Fibroblast of mammary gland (primary cell): ENCODE results near the gene GAP43.

ENCODE experiments used
- DNase-seq: peaks from one replicate; pipeline ENCODE4 v3.0.0-alpha.2; 2010; ENCODE audit warnings: low read depth
- H3K4me3 ChIP-seq: 2 replicates; pipeline ENCODE4 v1.5.1; 2011; ENCODE audit warnings: low read depth, mild to moderate bottlenecking, low read length, moderate library complexity; ENCODE audit not compliant: control insufficient read depth
- CTCF ChIP-seq: conservative IDR thresholded peaks from 2 replicates; pipeline ENCODE4 v1.5.1; 2011; ENCODE audit warnings: low read depth, low read length, inconsistent platforms; ENCODE audit not compliant: control insufficient read depth, insufficient read depth

The GAP43 gene

GRCh38 chr3:115658337-115659181, 35.2 kb downstream of the GAP43 start:
- peak; percentile 84 for DNase-seq
- TF ChIP-seq CTCF, result no peak
- H3K4me3 ChIP-seq, result peak overlapping the region; percentile 54

GRCh38 chr3:115659253-115660220, 36.2 kb downstream of the GAP43 start:
- DNase-seq, result peak; percentile 12
- no peak overlapping the region for H3K4me3 ChIP-seq
- TF ChIP-seq CTCF, result no peak

- no peak for DNase-seq
- H3K4me3 ChIP-seq, result no peak overlapping the region
- TF ChIP-seq CTCF, result no peak
Observed at GRCh38 chr3:115660646-115661337, 37.5 kb downstream of the GAP43 start.

- TF ChIP-seq CTCF, result no peak
- no peak overlapping the region for H3K4me3 ChIP-seq
- DNase-seq, result no peak
Observed at GRCh38 chr3:115662356-115662755, 39.0 kb downstream of the GAP43 start.

GRCh38 chr3:115663414-115663813, 40.1 kb downstream of the GAP43 start:
- no peak for TF ChIP-seq CTCF
- no peak overlapping the region for H3K4me3 ChIP-seq
- DNase-seq, result no peak

GRCh38 chr3:115666081-115666480, 42.8 kb downstream of the GAP43 start:
- TF ChIP-seq CTCF, result no peak
- DNase-seq, result no peak
- H3K4me3 ChIP-seq, result no peak overlapping the region
